HepG2 (cell line): Measurements from ENCODE around the gene GPR31. TPM values are rescaled to one million over a fixed set of nuclear protein-coding genes. Genes with fewer than 3 reads are reported as not detected.
A peak's percentile ranks its signal among the peaks of the same experiment; 100 is the strongest.

ENCODE experiments used
- KDM4B ChIP-seq: sonication (generic); formaldehyde crosslinking; IDR thresholded peaks from 2 replicates; pipeline ENCODE4 v1.4.0; 2020; ENCODE audit warnings: missing genetic modification reagents
- LCORL ChIP-seq, 2 experiments: fragments of 450-650 bp in 1 of 2; sonication (generic) in 1 of 2; formaldehyde crosslinking in 1 of 2; IDR thresholded peaks; 2 replicates each; pipeline versions ENCODE4 v1.5.0 to v1.6.1; 2017 to 2020; ENCODE audit warnings: antibody characterized with exemption in 1 of 2, missing genetic modification reagents in 1 of 2
- SAP130 ChIP-seq: IDR thresholded peaks from 2 replicates; pipeline ENCODE4 v1.6.1; 2016; ENCODE audit warnings: low read depth
- SMAD9 ChIP-seq: sonication (generic); formaldehyde crosslinking; IDR thresholded peaks from 2 replicates; pipeline ENCODE4 v1.5.1; 2020; ENCODE audit warnings: mild to moderate bottlenecking, missing genetic modification reagents
- SNAI1 ChIP-seq: sonication (generic); formaldehyde crosslinking; IDR thresholded peaks from 2 replicates; pipeline ENCODE4 v1.5.0; 2020; ENCODE audit warnings: mild to moderate bottlenecking, missing genetic modification reagents, borderline replicate concordance
- ZNF20 ChIP-seq: sonication (generic); formaldehyde crosslinking; IDR thresholded peaks from 2 replicates; pipeline ENCODE4 v1.4.0; 2020; ENCODE audit warnings: mild to moderate bottlenecking, moderate library complexity, missing genetic modification reagents
- ZNF205 ChIP-seq: IDR thresholded peaks from 2 replicates; pipeline ENCODE4 v1.6.1; 2018; ENCODE audit warnings: missing biosample characterization, missing genetic modification reagents
- ZNF274 ChIP-seq: sonication (generic); formaldehyde crosslinking; IDR thresholded peaks from 2 replicates; pipeline ENCODE4 v1.5.1; 2020; ENCODE audit warnings: mild to moderate bottlenecking, missing genetic modification reagents
- ZNF451 ChIP-seq: sonication (generic); formaldehyde crosslinking; IDR thresholded peaks from 2 replicates; pipeline ENCODE4 v1.5.0; 2020; ENCODE audit warnings: mild to moderate bottlenecking, missing genetic modification reagents
- ZNF552 ChIP-seq: sonication (generic); formaldehyde crosslinking; IDR thresholded peaks from 2 replicates; pipeline ENCODE4 v1.9.0; 2022; ENCODE audit warnings: missing genetic modification reagents, mild to moderate bottlenecking, borderline replicate concordance
- ZNF556 ChIP-seq: sonication (generic); formaldehyde crosslinking; IDR thresholded peaks from 2 replicates; pipeline ENCODE4 v1.4.0; 2020; ENCODE audit warnings: mild to moderate bottlenecking, missing genetic modification reagents, borderline replicate concordance
- ZNF772 ChIP-seq: sonication (generic); formaldehyde crosslinking; IDR thresholded peaks from 2 replicates; pipeline ENCODE4 v1.5.0; 2020; ENCODE audit warnings: mild to moderate bottlenecking, missing genetic modification reagents
- polyA plus RNA-seq, 8 experiments: library from polyadenylated mRNA; depleted of rRNA in 3 of 8; stranded (reverse) in 7 of 8; unstranded in 1 of 8; fragments of >200 nt; fragmentation: Illumina TruSeq in 4 of 8; extraction: Trizol in 4 of 8; gene quantifications; 2 replicates each; pipeline versions ENCODE4 v1.2.1 to v1.2.3, GENCODE V29; 2011 to 2016; ENCODE audit warnings: low read depth in 4 of 8, missing spikeins in 1 of 8, mixed read lengths in 1 of 8; ENCODE audit not compliant: insufficient read depth in 1 of 8
- total RNA-seq, 5 experiments: library from RNA; depleted of rRNA; stranded (reverse); fragments of >200 nt; fragmentation: Illumina TruSeq; extraction: Trizol; gene quantifications; 2 replicates each; pipeline ENCODE4 v1.2.3, GENCODE V29; 2016; ENCODE audit warnings: low read depth in 1 of 5
- TF ChIP-seq, protein P1 (sequence below): sonication (generic); formaldehyde crosslinking; IDR thresholded peaks from 2 replicates; pipeline ENCODE4 v1.4.0; 2020; ENCODE audit warnings: missing genetic modification reagents; ENCODE audit errors: not compliant biosample characterization
- TF ChIP-seq, protein P2 (sequence below): sonication (generic); formaldehyde crosslinking; IDR thresholded peaks from 2 replicates; pipeline ENCODE4 v1.5.0; 2020; ENCODE audit warnings: mild to moderate bottlenecking, missing genetic modification reagents, moderate library complexity
- TF ChIP-seq, protein P3 (sequence below): sonication (generic); formaldehyde crosslinking; IDR thresholded peaks from 2 replicates; pipeline ENCODE4 v1.4.0; 2020; ENCODE audit warnings: missing genetic modification reagents
- TF ChIP-seq, protein P4 (sequence below): sonication (generic); formaldehyde crosslinking; IDR thresholded peaks from 2 replicates; pipeline ENCODE4 v1.5.0; 2020; ENCODE audit warnings: mild to moderate bottlenecking, missing genetic modification reagents
- TF ChIP-seq, protein P5 (sequence below): sonication (generic); formaldehyde crosslinking; IDR thresholded peaks from 2 replicates; pipeline ENCODE4 v1.8.0; 2022; ENCODE audit warnings: mild to moderate bottlenecking, missing genetic modification reagents, borderline replicate concordance

The GPR31 gene
- total and polyA plus RNA-seq, 2 of the 13 experiments (the other 11 are each of a cell fraction or from before 2014, with no cell fraction given): not detected

DNA sequence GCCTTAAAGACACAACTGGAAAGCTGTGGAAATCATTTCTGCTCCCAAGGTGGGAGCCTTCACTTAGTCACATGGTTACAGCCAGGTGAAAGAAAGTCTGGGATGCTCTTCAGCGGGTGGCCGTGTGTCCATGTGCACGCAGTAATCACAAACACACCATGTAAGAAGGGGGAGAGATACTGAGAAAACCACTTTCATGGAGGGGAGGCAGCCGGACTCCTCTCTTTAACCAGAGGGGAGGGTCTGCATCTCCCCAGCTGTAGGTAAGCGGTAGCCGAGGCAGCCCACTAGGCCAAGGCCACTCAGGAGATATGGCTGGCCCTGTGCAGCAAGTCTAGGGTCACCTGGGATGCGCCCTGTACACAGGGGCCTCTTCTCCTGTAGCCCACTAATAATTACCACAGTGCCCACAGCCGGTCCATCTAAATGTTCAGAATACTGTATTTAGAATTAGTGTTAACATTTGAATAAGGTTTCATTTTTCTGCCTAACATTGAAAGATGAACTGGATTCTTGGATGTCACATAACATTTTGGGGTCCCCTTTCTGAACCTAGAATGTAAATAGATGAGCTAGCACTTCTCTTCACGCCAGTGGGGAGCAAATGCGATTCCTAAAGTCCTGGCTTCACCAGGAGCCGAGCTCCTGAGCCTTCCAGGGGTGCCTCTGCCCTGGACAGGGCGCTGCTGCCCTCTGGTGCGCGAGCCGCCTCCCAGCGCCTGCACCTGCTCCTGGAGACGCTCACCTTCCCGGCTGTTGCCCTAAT is 15.9 kb downstream of the GPR31 start (continued):
- no peak for TF ChIP-seq ZNF451 (CRISPR knock-in tag)
- TF ChIP-seq ZNF556 (CRISPR knock-in tag): no peak
- TF ChIP-seq ZNF772: 0 out of 2 replicates have a peak, but pooled peaks have one; percentile 47
- TF ChIP-seq, protein P1, sequence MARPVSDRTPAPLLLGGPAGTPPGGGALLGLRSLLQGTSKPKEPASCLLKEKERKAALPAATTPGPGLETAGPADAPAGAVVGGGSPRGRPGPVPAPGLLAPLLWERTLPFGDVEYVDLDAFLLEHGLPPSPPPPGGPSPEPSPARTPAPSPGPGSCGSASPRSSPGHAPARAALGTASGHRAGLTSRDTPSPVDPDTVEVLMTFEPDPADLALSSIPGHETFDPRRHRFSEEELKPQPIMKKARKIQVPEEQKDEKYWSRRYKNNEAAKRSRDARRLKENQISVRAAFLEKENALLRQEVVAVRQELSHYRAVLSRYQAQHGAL (CRISPR knock-in tag): no peak
- TF ChIP-seq ZNF552 (CRISPR knock-in tag): no peak; the same call in 1 of the 2 replicates
- no peak for TF ChIP-seq ZNF20
- peak; percentile 50; the same call in 1 of the 2 replicates for TF ChIP-seq SAP130
- TF ChIP-seq, protein P2, sequence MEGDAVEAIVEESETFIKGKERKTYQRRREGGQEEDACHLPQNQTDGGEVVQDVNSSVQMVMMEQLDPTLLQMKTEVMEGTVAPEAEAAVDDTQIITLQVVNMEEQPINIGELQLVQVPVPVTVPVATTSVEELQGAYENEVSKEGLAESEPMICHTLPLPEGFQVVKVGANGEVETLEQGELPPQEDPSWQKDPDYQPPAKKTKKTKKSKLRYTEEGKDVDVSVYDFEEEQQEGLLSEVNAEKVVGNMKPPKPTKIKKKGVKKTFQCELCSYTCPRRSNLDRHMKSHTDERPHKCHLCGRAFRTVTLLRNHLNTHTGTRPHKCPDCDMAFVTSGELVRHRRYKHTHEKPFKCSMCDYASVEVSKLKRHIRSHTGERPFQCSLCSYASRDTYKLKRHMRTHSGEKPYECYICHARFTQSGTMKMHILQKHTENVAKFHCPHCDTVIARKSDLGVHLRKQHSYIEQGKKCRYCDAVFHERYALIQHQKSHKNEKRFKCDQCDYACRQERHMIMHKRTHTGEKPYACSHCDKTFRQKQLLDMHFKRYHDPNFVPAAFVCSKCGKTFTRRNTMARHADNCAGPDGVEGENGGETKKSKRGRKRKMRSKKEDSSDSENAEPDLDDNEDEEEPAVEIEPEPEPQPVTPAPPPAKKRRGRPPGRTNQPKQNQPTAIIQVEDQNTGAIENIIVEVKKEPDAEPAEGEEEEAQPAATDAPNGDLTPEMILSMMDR (CRISPR knock-in tag): peak; percentile 99
- TF ChIP-seq SNAI1 (CRISPR knock-in tag): 0 out of 2 replicates have a peak, but pooled peaks have one; percentile 39
- TF ChIP-seq ZNF274 (CRISPR knock-in tag): peak; percentile 51; the same call in 1 of the 2 replicates
- TF ChIP-seq, protein P3, sequence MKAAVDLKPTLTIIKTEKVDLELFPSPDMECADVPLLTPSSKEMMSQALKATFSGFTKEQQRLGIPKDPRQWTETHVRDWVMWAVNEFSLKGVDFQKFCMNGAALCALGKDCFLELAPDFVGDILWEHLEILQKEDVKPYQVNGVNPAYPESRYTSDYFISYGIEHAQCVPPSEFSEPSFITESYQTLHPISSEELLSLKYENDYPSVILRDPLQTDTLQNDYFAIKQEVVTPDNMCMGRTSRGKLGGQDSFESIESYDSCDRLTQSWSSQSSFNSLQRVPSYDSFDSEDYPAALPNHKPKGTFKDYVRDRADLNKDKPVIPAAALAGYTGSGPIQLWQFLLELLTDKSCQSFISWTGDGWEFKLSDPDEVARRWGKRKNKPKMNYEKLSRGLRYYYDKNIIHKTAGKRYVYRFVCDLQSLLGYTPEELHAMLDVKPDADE: no peak
- TF ChIP-seq, protein P4, sequence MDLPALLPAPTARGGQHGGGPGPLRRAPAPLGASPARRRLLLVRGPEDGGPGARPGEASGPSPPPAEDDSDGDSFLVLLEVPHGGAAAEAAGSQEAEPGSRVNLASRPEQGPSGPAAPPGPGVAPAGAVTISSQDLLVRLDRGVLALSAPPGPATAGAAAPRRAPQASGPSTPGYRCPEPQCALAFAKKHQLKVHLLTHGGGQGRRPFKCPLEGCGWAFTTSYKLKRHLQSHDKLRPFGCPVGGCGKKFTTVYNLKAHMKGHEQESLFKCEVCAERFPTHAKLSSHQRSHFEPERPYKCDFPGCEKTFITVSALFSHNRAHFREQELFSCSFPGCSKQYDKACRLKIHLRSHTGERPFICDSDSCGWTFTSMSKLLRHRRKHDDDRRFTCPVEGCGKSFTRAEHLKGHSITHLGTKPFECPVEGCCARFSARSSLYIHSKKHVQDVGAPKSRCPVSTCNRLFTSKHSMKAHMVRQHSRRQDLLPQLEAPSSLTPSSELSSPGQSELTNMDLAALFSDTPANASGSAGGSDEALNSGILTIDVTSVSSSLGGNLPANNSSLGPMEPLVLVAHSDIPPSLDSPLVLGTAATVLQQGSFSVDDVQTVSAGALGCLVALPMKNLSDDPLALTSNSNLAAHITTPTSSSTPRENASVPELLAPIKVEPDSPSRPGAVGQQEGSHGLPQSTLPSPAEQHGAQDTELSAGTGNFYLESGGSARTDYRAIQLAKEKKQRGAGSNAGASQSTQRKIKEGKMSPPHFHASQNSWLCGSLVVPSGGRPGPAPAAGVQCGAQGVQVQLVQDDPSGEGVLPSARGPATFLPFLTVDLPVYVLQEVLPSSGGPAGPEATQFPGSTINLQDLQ: no peak
- peak; percentile 77; the same call in 1 of the 2 replicates for TF ChIP-seq ZNF205 (CRISPR knock-in tag)
- no peak for TF ChIP-seq LCORL (IDR thresholded peaks at IDR 0.05)
- TF ChIP-seq LCORL (CRISPR knock-in tag; IDR thresholded peaks at IDR 0.05): peak; percentile 68
- TF ChIP-seq SMAD9 (CRISPR knock-in tag): 0 out of 2 replicates have a peak, but pooled peaks have one; percentile 62
- peak; percentile 51; the same call in 1 of the 2 replicates for TF ChIP-seq KDM4B (CRISPR knock-in tag)
- TF ChIP-seq, protein P5, sequence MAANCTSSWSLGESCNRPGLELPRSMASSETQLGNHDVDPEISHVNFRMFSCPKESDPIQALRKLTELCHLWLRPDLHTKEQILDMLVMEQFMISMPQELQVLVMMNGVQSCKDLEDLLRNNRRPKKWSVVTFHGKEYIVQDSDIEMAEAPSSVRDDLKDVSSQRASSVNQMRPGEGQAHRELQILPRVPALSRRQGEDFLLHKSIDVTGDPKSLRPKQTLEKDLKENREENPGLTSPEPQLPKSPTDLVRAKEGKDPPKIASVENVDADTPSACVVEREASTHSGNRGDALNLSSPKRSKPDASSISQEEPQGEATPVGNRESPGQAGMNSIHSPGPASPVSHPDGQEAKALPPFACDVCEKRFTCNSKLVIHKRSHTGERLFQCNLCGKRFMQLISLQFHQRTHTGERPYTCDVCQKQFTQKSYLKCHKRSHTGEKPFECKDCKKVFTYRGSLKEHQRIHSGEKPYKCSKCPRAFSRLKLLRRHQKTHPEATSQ (CRISPR knock-in tag): no peak
